Retinal pigment epithelial cell (primary cell): Measurements from ENCODE around the gene SMIM15.
A peak's percentile ranks its signal among the peaks of the same experiment; 100 is the strongest.

ENCODE experiments used
- DNase-seq: peaks from one replicate; pipeline ENCODE4 v3.0.0-alpha.2; 2010; ENCODE audit warnings: low read depth
- H3K4me3 ChIP-seq: 2 replicates; pipeline ENCODE4 v1.5.1; 2011; ENCODE audit warnings: mild to moderate bottlenecking, low read length, control low read depth, moderate library complexity
- TF ChIP-seq, protein P1 (sequence below): conservative IDR thresholded peaks from 2 replicates; pipeline ENCODE4 v1.5.1; 2011; ENCODE audit warnings: low read depth, low read length, control low read depth, inconsistent platforms

The SMIM15 gene

GRCh38 chr5:61141801-61142200, 20.5 kb downstream of the SMIM15 start:
- no peak for DNase-seq
- TF ChIP-seq, protein P1, sequence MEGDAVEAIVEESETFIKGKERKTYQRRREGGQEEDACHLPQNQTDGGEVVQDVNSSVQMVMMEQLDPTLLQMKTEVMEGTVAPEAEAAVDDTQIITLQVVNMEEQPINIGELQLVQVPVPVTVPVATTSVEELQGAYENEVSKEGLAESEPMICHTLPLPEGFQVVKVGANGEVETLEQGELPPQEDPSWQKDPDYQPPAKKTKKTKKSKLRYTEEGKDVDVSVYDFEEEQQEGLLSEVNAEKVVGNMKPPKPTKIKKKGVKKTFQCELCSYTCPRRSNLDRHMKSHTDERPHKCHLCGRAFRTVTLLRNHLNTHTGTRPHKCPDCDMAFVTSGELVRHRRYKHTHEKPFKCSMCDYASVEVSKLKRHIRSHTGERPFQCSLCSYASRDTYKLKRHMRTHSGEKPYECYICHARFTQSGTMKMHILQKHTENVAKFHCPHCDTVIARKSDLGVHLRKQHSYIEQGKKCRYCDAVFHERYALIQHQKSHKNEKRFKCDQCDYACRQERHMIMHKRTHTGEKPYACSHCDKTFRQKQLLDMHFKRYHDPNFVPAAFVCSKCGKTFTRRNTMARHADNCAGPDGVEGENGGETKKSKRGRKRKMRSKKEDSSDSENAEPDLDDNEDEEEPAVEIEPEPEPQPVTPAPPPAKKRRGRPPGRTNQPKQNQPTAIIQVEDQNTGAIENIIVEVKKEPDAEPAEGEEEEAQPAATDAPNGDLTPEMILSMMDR: no peak
- no peak overlapping the region for H3K4me3 ChIP-seq

DNA sequence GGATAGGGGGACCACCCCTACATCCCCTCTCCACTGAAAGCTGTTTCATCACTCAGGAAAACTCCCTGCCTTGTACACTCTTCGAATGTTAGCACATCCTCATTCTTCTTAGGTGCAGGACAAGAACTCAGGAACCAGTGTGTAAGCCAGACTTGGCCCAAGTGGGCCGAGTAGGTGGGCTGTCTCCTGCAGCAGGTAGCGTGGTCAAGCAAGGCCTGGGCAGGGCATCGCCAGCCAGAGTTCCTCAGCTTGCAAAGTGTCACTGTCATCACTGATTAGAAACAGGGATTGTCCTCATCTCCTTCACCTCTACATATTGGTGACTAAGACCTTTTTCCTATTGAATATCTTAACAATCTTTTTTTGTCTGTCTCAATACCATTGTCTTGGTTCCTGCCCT, 22.3 kb downstream of the SMIM15 start:
- TF ChIP-seq, protein P1: no peak
- DNase-seq: no peak
- H3K4me3 ChIP-seq: no peak overlapping the region

- no peak overlapping the region for H3K4me3 ChIP-seq
- no peak for DNase-seq
- TF ChIP-seq, protein P1: peak; percentile 41
Observed at GRCh38 chr5:61139094-61139873, 23.0 kb downstream of the SMIM15 start.

GRCh38 chr5:61137835-61138234, 24.4 kb downstream of the SMIM15 start:
- H3K4me3 ChIP-seq: no peak overlapping the region
- TF ChIP-seq, protein P1: no peak
- DNase-seq: no peak

- DNase-seq: peak; percentile 58
- H3K4me3 ChIP-seq: no peak overlapping the region
- TF ChIP-seq, protein P1: peak; percentile 18
Observed at GRCh38 chr5:61132559-61132958, 29.7 kb downstream of the SMIM15 start.

GRCh38 chr5:61130289-61130688, 32.0 kb downstream of the SMIM15 start:
- TF ChIP-seq, protein P1: no peak
- no peak overlapping the region for H3K4me3 ChIP-seq
- peak; percentile 14 for DNase-seq

GRCh38 chr5:61123145-61123544, 39.1 kb downstream of the SMIM15 start:
- no peak overlapping the region for H3K4me3 ChIP-seq
- no peak for DNase-seq
- TF ChIP-seq, protein P1: no peak
